HCT116 (cell line): ENCODE data around the gene GPR3. TPM values are rescaled to one million over a fixed set of nuclear protein-coding genes. Genes with fewer than 3 reads are reported as not detected.

ENCODE experiments used
- ATAC-seq: fragments of 200-7000 bp; cut with Tn5 transposase; 2 replicates; pipeline ENCODE4 v1.9.1; 2020; ENCODE audit warnings: mild to moderate bottlenecking, moderate library complexity
- BruUV-seq: library from RNA; stranded (reverse); fragments of 400-500 nt; replicated peaks from 2 replicates; lab custom pipeline; 2021; lab: Mats Ljungman, UMichigan
- CTCF ChIA-PET: fragments of 300-600 bp; sonication (Branson Sonifier 250); formaldehyde crosslinking; loops from one replicate; lab custom pipeline; 2021; ENCODE audit warnings: antibody characterized with exemption; lab: Charles Lee
- POLR2A ChIA-PET: fragments of 300-600, 350-600 bp; sonication (Branson Sonifier 250); formaldehyde crosslinking; loops from one replicate; lab custom pipeline; 2021; ENCODE audit warnings: antibody characterized with exemption; lab: Charles Lee
- RAD21 ChIA-PET, 2 experiments: fragments of 300-600 bp; sonication (Branson Sonifier 250); formaldehyde crosslinking; loops; one replicate each; lab custom pipeline; 2023; ENCODE audit warnings: low total read pairs in 2 of 2; ENCODE audit not compliant: uncharacterized antibody in 2 of 2, unreplicated experiment in 2 of 2, low non-redundant PET in 1 of 2; lab: Charles Lee
- DNase-seq: peaks from one replicate; pipeline ENCODE4 v3.0.0-alpha.2; 2010; ENCODE audit warnings: low read depth, low spot score
- H2AFZ ChIP-seq: fragments of 200-600 bp; shearing (Covaris generic), sonication (generic); 2 replicates; pipeline ENCODE4 v1.6.1; 2017; ENCODE audit warnings: low read depth, mixed run types, mixed read lengths, antibody characterized with exemption, low read length; ENCODE audit not compliant: poor library complexity, severe bottlenecking
- H3K27ac ChIP-seq: 2 replicates; pipeline ENCODE4 v1.5.1; 2012; ENCODE audit warnings: low read depth, low read length
- H3K27me3 ChIP-seq: fragments of 200-600 bp; sonication (generic); 2 replicates; pipeline ENCODE4 v1.6.1; 2016; ENCODE audit warnings: mixed run types, low read length, mixed read lengths; ENCODE audit not compliant: insufficient read depth
- H3K36me3 ChIP-seq, 2 experiments: fragments of 200-500 bp in 1 of 2; fragments of 200-600 bp in 1 of 2; sonication (Bioruptor generic) in 1 of 2; sonication (generic) in 1 of 2; 2 replicates each; pipeline versions ENCODE4 v1.5.1 to v1.6.1; 2014 to 2016; ENCODE audit warnings: low read length in 2 of 2, inconsistent platforms in 1 of 2, mixed read lengths in 1 of 2, mixed run types in 1 of 2; ENCODE audit not compliant: insufficient read depth in 2 of 2, control insufficient read depth in 1 of 2
- H3K4me1 ChIP-seq, 2 experiments: fragments of 200-600 bp in 1 of 2; sonication (generic) in 1 of 2; 2 replicates each; pipeline versions ENCODE4 v1.5.1 to v1.6.1; 2012 to 2017; ENCODE audit warnings: low read length in 2 of 2, inconsistent platforms in 1 of 2, mild to moderate bottlenecking in 1 of 2, mixed read lengths in 1 of 2, mixed run types in 1 of 2, moderate library complexity in 1 of 2; ENCODE audit not compliant: insufficient read depth in 2 of 2, control insufficient read depth in 1 of 2
- H3K4me2 ChIP-seq: fragments of 200-600 bp; sonication (generic); 2 replicates; pipeline ENCODE4 v1.6.1; 2017; ENCODE audit warnings: mixed run types, low read length, mixed read lengths
- H3K4me3 ChIP-seq, 2 experiments: fragments of 200-600 bp in 1 of 2; sonication (generic) in 1 of 2; replicated peaks in 1 of 2; 2 replicates each; pipeline ENCODE4 v1.5.1; 2011 to 2016; ENCODE audit warnings: low read length in 2 of 2, control low read depth in 1 of 2, low read depth in 1 of 2, mild to moderate bottlenecking in 1 of 2, mixed read lengths in 1 of 2, mixed run types in 1 of 2
- H3K79me2 ChIP-seq: fragments of 200-600 bp; sonication (generic); 2 replicates; pipeline ENCODE4 v1.6.1; 2017; ENCODE audit warnings: mild to moderate bottlenecking, mixed run types, low read length, moderate library complexity, mixed read lengths; ENCODE audit not compliant: insufficient read depth
- H3K9ac ChIP-seq: fragments of 200-600 bp; sonication (generic); 2 replicates; pipeline ENCODE4 v1.6.1; 2016; ENCODE audit warnings: low read length, mixed read lengths
- H3K9me2 ChIP-seq: fragments of 200-600 bp; sonication (generic), shearing (Covaris generic); 2 replicates; pipeline ENCODE4 v1.6.1; 2017; ENCODE audit warnings: mixed run types, mild to moderate bottlenecking, moderate library complexity; ENCODE audit not compliant: insufficient read depth
- H3K9me3 ChIP-seq, 2 experiments: fragments of 200-500 bp in 1 of 2; fragments of 200-600 bp in 1 of 2; sonication (Bioruptor generic) in 1 of 2; sonication (generic) in 1 of 2; 2 replicates each; pipeline ENCODE4 v1.6.1; 2014 to 2017; ENCODE audit warnings: low read length in 2 of 2, mixed read lengths in 2 of 2, inconsistent platforms in 1 of 2, low read depth in 1 of 2, mild to moderate bottlenecking in 1 of 2, mixed run types in 1 of 2, moderate library complexity in 1 of 2; ENCODE audit not compliant: control insufficient read depth in 1 of 2, insufficient read depth in 1 of 2
- H4K20me1 ChIP-seq: fragments of 200-600 bp; sonication (generic), shearing (Covaris generic); 2 replicates; pipeline ENCODE4 v1.6.1; 2017; ENCODE audit warnings: mixed run types, mild to moderate bottlenecking, moderate library complexity; ENCODE audit not compliant: insufficient read depth
- ATF3 ChIP-seq: IDR thresholded peaks from 2 replicates; pipeline ENCODE4 v1.6.1; 2012
- CEBPB ChIP-seq: IDR thresholded peaks from 2 replicates; pipeline ENCODE4 v1.6.1; 2012; ENCODE audit warnings: low read depth
- CTCF ChIP-seq, 3 experiments: fragments of 200-600 bp in 1 of 3; sonication (generic) in 1 of 3; IDR thresholded peaks in 2 of 3; conservative IDR thresholded peaks in 1 of 3; 2 replicates each; pipeline ENCODE4 v1.5.1; 2012 to 2017; ENCODE audit warnings: low read depth in 2 of 3, low read length in 2 of 3, antibody characterized with exemption in 1 of 3, borderline replicate concordance in 1 of 3, control low read depth in 1 of 3, mild to moderate bottlenecking in 1 of 3, mixed read lengths in 1 of 3, mixed run types in 1 of 3, moderate library complexity in 1 of 3; ENCODE audit not compliant: insufficient read depth in 1 of 3
- EGR1 ChIP-seq: IDR thresholded peaks from 2 replicates; pipeline ENCODE4 v1.6.1; 2012; ENCODE audit warnings: low read depth
- ELF1 ChIP-seq: IDR thresholded peaks from 2 replicates; pipeline ENCODE4 v1.6.1; 2012; ENCODE audit warnings: low read depth, borderline replicate concordance
- EZH2 ChIP-seq: fragments of 200-600 bp; sonication (generic); IDR thresholded peaks from 2 replicates; pipeline ENCODE4 v1.6.1; 2017; ENCODE audit warnings: antibody characterized with exemption, mixed run types
- REST ChIP-seq: IDR thresholded peaks from 2 replicates; pipeline ENCODE4 v1.6.1; 2012; ENCODE audit warnings: low read depth
- SIN3A ChIP-seq: IDR thresholded peaks from 2 replicates; pipeline ENCODE4 v1.6.1; 2012; ENCODE audit warnings: low read depth
- SP1 ChIP-seq: IDR thresholded peaks from 2 replicates; pipeline ENCODE4 v1.6.1; 2012; ENCODE audit warnings: low read depth
- YY1 ChIP-seq: IDR thresholded peaks from 2 replicates; pipeline ENCODE4 v1.6.1; 2011; ENCODE audit warnings: low read length, low read depth, moderate library complexity, mild to moderate bottlenecking; ENCODE audit not compliant: insufficient replicate concordance; ENCODE audit errors: extremely low read depth
- ZBTB33 ChIP-seq: IDR thresholded peaks from 2 replicates; pipeline ENCODE4 v1.6.1; 2011; ENCODE audit warnings: mild to moderate bottlenecking, low read length, moderate library complexity; ENCODE audit not compliant: insufficient replicate concordance; ENCODE audit errors: extremely low read depth
- ZNF274 ChIP-seq: fragments of 200-500 bp; sonication (Bioruptor generic); IDR thresholded peaks from 2 replicates; pipeline ENCODE4 v1.6.1; 2014; ENCODE audit warnings: mild to moderate bottlenecking, low read depth, low read length, inconsistent platforms
- intact Hi-C: fragments of 100-400 bp; cut with micrococcal nuclease; formaldehyde crosslinking; loops from 2 replicates; pipeline ENCODE4 v1.10.0; 2022
- total RNA-seq: library from RNA; stranded (reverse); gene quantifications from one replicate; pipeline ENCODE4 v1.2.1, GENCODE V29; 2021; ENCODE audit not compliant: unreplicated experiment

The GPR3 gene
- total RNA-seq, 1 experiment from 2014 or later: 2.8 TPM

- TF ChIP-seq REST (no peak), ATF3 (no peak), SIN3A (no peak), CEBPB (no peak), EZH2 (no peak), YY1 (no peak), ELF1 (no peak), EGR1 (no peak)
- TF ChIP-seq, all 23 proteins: peak for 0
Measured at GRCh38 chr1:27374362-27375086, 17.9 kb upstream of the GPR3 start, which contains the start of gene FCN3 (continued).

- Histone ChIP-seq H3K9me3 (no peaks in the 10 kb centered on the region), H3K79me2 (no peaks in the 10 kb centered on the region), H3K4me1 (peaks cover 11 to 43% of the 10 kb centered on the region in 2 experiments), H2AFZ (no peak overlapping the region), H3K4me3 (no peak overlapping the region), H3K4me2 (no peak overlapping the region), H4K20me1 (no peaks in the 10 kb centered on the region), H3K27ac (no peak overlapping the region), H3K27me3 (no peaks in the 10 kb centered on the region), H3K9ac (no peak overlapping the region), H3K36me3 (no peaks in the 10 kb centered on the region), H3K9me2 (no peaks in the 10 kb centered on the region)
- no peak for ATAC-seq
- CTCF ChIA-PET: interaction anchor here (1.5 kb wide), 1 partner anchor 9 kb away, joined by 4 read pairs; no protein-coding TSS in a partner anchor
- no TSS peak for BruUV-seq
- POLR2A ChIA-PET: interaction anchor here (0.5 to 1.3 kb wide), 3 partner anchors 12 to 15 kb away, joined by 4 to 7 read pairs (median 4); partner anchors contain the start of gene MAP3K6
- no peak for DNase-seq
- RAD21 ChIA-PET: no interaction called here
- no peak for TF ChIP-seq SP1
- TF ChIP-seq ZNF274: no peak
- no peak for TF ChIP-seq ZBTB33
- TF ChIP-seq CEBPB: no peak
- no peak for TF ChIP-seq CTCF (IDR thresholded peaks at IDR 0.05 in 2 of 3, conservative IDR thresholded peaks at IDR 0.05 in 1 of 3; ENCODE audit: borderline replicate concordance in 1 of 3, insufficient read depth in 1 of 3, low read depth in 2 of 3, low read length in 2 of 3)
- TF ChIP-seq, all 23 proteins: peak for 0
- intact Hi-C loops: no loop called here
Measured at GRCh38 chr1:27377760-27378495, 14.5 kb upstream of the GPR3 start.
